Lower leg skin (tissue), 4 donors: ENCODE results near the gene EBF4. TPM values are rescaled to one million over a fixed set of nuclear protein-coding genes. Genes with fewer than 3 reads are reported as not detected.
A peak's percentile ranks its signal among the peaks of the same experiment; 100 is the strongest.
"Not testable (repeated sequence)": the region's sequence is repeated elsewhere in the genome, so short reads cannot be mapped to it uniquely, and the experiment has no call there.

Experiments used
- DNase-seq, 2 donors: peaks; one replicate each; pipeline ENCODE4 v3.0.0-alpha.2; 2019; ENCODE audit warnings: low spot score in 2 of 2
- H3K4me3 ChIP-seq: fragments of 200-600 bp; sonication (generic); 2 replicates; pipeline ENCODE4 v1.5.1; 2017; ENCODE audit warnings: mild to moderate bottlenecking, low read depth; ENCODE audit not compliant: poor library complexity, severe bottlenecking
- CTCF ChIP-seq, 3 donors: fragments of 450-650 bp; IDR thresholded peaks; one replicate each; pipeline ENCODE4 v1.5.1; 2016; ENCODE audit warnings: antibody characterized with exemption in 3 of 3, mild to moderate bottlenecking in 3 of 3, moderate library complexity in 2 of 3
- POLR2A ChIP-seq, 2 donors: fragments of 450-650 bp; IDR thresholded peaks; one replicate each; pipeline ENCODE4 v1.6.1; 2016 to 2017; ENCODE audit warnings: antibody characterized with exemption in 2 of 2, mild to moderate bottlenecking in 1 of 2, moderate library complexity in 1 of 2
- WGBS, 2 donors: methylation state at CpG; one replicate each; pipeline ENCODE4 v1.1.5; 2018; 5-methylcytosine and 5-hydroxymethylcytosine counted together
- intact Hi-C: fragments of 100-400 bp; cut with DNase I; formaldehyde crosslinking; loops from one replicate; pipeline ENCODE4 v1.15.0; 2023; ENCODE audit warnings: low total_unique reads
- total RNA-seq, 4 donors: library from RNA; depleted of rRNA; stranded (reverse); fragments of >200 nt; gene quantifications; one replicate each; pipeline ENCODE4 v1.1.0, GENCODE V29; 2016

The EBF4 gene
- total RNA-seq, 4 donors from 2014 or later, result 5.0 to 9.9 (median 7.7) TPM

GRCh38 chr20:2692886-2693285, 306 bp downstream of the EBF4 start:
- intact Hi-C loops, result no loop called here
- no peak for TF ChIP-seq POLR2A (IDR thresholded peaks at IDR 0.05)
- TF ChIP-seq CTCF (IDR thresholded peaks at IDR 0.05), result no peak
- peak in 1 of 2 donors; percentile 49 for DNase-seq
- WGBS, 2 donors, result no CpG with 5 or more reads among the region's 64 CpGs
- H3K4me3 ChIP-seq, result no peak overlapping the region

DNA sequence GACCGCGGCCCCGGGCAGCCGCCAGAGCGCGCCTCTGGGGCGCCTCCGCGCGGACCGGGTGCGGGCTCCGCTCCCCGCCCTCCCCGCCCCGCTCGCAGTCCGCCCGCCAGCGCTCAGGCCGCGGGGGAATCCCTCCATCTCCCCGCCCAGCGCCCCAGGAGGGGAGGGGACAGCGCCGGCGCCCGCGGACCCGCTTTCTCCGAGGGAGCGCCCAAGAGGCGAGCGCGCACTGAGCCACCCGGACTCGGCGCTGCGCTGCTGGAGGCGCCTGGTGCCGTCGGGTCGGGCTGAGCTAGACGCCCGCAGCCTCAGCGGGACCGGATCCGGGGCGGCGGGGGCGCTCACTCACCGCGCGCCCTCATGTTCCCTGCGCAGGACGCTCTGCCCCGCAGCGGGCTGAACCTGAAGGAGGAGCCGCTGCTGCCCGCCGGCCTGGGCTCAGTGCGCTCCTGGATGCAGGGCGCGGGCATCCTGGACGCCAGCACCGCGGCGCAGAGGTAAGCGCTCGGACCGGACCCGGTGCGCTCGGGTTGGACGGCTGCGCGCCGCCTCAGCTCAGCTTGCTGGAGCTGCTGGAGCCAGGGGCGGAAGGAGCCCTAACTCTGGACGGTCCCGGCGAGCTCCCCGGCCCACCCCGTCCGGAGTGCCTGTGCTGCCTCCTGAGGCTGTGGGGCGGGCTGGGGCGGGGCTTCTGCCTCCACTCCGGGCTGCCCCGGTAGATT, 867 bp downstream of the EBF4 start:
- intact Hi-C loops, result no loop called here
- H3K4me3 ChIP-seq, result no peak overlapping the region
- 4% methylated on average over 11 of the region's 89 CpGs; no CpG with 5 or more reads in 1 of the 2 donors for WGBS, 2 donors
- no peak for TF ChIP-seq POLR2A (IDR thresholded peaks at IDR 0.05)
- no peak for TF ChIP-seq CTCF (IDR thresholded peaks at IDR 0.05)
- peak in 1 of 2 donors; percentile 85 for DNase-seq

DNA sequence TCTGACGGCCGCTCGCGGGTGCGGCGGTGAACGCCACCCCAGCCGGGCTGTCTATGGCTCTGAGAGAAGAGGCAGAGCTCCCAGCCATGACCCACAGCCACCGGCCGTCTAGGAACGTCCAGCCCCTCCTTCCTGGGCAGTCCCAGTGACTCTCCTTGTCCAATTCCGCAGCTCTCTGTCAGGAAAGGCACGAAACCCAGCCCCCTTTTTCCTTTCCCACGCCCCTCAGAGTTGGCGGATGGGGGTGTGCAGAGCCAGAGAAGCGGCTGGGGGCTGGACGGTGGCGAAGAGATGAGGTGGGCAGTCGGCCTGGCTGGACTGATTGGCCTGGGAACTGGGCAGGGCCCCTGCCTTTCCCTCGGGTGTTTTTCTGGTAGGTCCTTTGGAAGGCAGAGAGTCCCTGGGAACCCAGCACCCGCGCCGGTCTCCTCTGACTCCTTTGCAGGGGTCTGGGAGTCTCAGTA, 1.5 kb downstream of the EBF4 start:
- intact Hi-C loops, result no loop called here
- peak in 1 of 2 donors; percentile 78 for DNase-seq
- no peak overlapping the region for H3K4me3 ChIP-seq
- 31 to 41% methylated on average over 22 of the region's 23 CpGs for WGBS, 2 donors
- no peak for TF ChIP-seq CTCF (IDR thresholded peaks at IDR 0.05)
- TF ChIP-seq POLR2A (IDR thresholded peaks at IDR 0.05), result no peak

DNA sequence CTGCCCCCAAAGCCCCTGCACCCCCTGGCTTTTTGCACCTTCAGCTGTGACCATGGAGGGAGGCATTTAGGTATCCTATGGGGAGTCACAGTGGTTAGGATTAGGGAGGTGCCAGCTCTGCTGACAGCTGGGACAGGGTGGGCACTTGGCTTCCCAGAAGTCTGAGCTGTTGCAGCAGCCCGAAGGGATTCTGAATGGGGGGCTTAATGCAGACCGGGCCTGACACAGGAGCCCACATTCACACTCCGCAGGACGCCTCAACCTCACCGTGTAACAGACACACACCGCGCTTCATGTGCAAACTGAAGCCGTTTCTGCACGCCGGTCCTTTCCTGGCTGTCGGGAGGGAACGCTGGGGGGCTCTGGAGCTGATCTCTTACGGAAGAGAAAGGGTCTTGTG, 1.9 kb downstream of the EBF4 start:
- 65 to 77% methylated on average over 13 of the region's 13 CpGs for WGBS, 2 donors
- peak in 1 of 2 donors; percentile 45 for DNase-seq
- no peak overlapping the region for H3K4me3 ChIP-seq
- TF ChIP-seq CTCF (IDR thresholded peaks at IDR 0.05) (no peak), POLR2A (IDR thresholded peaks at IDR 0.05) (no peak)
- intact Hi-C loops, result no loop called here

DNA sequence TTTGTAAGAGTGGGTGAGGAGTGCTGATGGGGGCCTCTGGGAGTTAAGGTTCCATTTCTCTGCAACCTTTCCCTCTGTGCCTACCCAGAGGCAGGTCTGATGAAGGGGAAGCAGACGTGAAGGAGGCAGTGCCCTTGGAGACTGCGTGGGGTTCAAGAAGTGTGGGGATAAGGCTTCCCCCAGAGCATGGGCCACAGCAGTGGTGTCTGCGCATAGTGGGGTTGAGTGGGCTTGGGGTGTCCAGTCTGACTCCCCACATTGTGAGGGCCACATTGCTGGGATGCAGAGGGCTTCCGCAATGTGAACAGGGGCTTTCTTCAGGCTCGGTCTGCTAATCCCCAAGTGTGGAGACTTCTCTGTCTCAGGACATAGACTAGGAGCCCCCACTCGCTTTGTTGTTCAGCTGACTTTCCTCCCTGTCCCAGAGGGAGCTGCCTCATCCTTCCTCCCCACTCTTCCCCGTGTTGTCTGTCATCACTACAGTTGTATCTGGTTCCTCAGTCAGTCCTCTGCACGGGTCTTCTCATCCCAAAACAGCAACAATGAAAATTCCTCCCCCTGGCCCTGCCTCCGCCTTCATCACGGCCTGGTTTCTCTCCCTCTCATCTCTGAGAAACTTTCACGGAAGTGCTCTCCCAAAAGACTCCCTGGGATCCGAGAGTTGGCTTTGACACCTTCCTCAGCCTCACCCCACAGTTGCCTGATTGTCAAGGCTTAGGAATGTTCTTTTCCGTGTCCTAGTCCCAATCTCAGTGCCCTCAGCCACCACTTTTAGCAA, 2.8 kb downstream of the EBF4 start:
- peak in 1 of 2 donors; percentile 62 for DNase-seq
- no peak overlapping the region for H3K4me3 ChIP-seq
- TF ChIP-seq CTCF (IDR thresholded peaks at IDR 0.05) (no peak), POLR2A (IDR thresholded peaks at IDR 0.05) (no peak)
- intact Hi-C loops, result no loop called here
- WGBS, 2 donors, result 81 to 86% methylated on average over 13 of the region's 13 CpGs

DNA sequence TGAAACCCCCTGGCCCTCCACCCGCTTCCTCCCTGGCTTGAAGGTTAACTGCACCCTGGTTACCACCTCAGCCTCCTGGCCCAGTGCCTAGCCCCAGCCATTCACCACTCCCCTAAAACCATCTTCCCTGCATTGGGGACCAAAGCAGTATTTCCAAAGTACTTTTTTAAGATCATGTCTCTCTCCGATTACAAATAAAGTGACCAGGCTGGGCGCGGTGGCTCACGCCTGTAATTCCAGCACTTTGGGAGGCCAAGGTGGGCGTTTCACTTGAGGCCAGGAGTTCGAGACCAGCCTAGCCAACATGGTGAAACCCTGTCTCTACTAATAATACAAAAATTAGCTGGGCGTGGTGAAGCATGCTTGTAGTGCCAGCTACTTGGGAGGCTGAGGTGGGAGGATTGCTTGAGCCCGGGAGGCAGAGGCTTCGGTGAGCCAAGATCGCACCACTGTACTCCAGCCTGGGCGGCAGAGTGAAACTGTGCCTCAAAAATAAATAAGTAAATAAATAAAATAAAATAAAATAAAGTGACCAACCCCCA, 3.5 kb downstream of the EBF4 start:
- DNase-seq, result peak in 1 of 2 donors; percentile 77
- H3K4me3 ChIP-seq, intact Hi-C loops: not testable (repeated sequence)
- WGBS, 2 donors, result 94 to 97% methylated on average over 12 of the region's 12 CpGs
